COR-L47 (cell line): Measurements from ENCODE around the gene DSG2.

Experiments
- DNase-seq: peaks from one replicate; lab custom pipeline; 2025; lab: John Stamatoyannopoulos, UW

DSG2 gene

DNA sequence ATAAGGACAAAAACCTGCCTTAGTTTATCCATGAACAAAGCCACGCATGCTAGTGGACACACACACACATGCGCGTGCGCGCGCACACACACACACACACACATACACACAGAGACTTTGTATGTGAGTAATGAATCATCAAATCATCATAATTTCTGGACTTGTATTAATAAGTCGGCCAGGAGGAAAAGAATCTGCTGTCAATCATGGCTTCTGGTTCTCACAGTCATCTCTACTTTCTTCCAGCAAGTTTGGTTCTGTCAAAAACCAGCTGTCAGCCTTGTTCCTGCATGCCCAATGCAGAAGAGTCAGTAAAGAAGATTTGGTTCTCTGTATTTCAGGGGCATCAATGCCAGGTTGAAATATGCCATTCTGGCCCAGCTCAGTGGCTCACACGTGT, 92.6 kb downstream of the DSG2 start:
- DNase-seq: no peak

DNA sequence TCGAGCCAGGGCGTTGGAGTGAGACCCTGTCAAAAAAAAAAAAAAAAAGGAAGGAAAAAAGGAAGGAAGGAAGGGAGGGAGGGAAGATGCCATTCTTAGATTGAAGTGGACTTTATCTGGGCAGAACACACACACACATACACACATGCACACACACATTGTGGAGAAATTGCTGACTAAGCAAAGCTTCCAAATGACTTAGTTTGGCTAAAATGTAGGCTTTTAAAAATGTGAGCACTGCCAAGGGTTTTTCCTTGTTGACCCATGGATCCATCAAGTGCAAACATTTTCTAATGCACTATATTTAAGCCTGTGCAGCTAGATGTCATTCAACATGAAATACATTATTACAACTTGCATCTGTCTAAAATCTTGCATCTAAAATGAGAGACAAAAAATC, 93.1 kb downstream of the DSG2 start:
- DNase-seq: no peak

DNA sequence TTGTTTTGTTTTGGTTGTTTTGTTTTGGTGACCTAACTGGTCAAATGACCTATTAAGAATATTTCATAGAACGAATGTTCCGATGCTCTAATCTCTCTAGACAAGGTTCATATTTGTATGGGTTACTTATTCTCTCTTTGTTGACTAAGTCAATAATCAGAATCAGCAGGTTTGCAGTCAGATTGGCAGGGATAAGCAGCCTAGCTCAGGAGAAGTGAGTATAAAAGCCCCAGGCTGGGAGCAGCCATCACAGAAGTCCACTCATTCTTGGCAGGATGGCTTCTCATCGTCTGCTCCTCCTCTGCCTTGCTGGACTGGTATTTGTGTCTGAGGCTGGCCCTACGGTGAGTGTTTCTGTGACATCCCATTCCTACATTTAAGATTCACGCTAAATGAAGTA, 93.7 kb downstream of the DSG2 start, which contains the start of gene TTR:
TTR (plus strand) TSS at position 250 of the 400 bp plus-strand sequence; CDS start at position 276, 26 bp downstream.
- DNase-seq: no peak

DNA sequence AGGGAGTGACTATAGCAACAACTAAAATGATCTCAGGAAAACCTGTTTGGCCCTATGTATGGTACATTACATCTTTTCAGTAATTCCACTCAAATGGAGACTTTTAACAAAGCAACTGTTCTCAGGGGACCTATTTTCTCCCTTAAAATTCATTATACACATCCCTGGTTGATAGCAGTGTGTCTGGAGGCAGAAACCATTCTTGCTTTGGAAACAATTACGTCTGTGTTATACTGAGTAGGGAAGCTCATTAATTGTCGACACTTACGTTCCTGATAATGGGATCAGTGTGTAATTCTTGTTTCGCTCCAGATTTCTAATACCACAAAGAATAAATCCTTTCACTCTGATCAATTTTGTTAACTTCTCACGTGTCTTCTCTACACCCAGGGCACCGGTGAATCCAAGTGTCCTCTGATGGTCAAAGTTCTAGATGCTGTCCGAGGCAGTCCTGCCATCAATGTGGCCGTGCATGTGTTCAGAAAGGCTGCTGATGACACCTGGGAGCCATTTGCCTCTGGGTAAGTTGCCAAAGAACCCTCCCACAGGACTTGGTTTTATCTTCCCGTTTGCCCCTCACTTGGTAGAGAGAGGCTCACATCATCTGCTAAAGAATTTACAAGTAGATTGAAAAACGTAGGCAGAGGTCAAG, 94.7 kb downstream of the DSG2 start:
- no peak for DNase-seq

DNA sequence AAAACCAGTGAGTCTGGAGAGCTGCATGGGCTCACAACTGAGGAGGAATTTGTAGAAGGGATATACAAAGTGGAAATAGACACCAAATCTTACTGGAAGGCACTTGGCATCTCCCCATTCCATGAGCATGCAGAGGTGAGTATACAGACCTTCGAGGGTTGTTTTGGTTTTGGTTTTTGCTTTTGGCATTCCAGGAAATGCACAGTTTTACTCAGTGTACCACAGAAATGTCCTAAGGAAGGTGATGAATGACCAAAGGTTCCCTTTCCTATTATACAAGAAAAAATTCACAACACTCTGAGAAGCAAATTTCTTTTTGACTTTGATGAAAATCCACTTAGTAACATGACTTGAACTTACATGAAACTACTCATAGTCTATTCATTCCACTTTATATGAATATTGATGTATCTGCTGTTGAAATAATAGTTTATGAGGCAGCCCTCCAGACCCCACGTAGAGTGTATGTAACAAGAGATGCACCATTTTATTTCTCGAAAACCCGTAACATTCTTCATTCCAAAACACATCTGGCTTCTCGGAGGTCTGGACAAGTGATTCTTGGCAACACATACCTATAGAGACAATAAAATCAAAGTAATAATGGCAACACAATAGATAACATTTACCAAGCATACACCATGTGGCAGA, 97.3 kb downstream of the DSG2 start:
- DNase-seq: no peak

DNA sequence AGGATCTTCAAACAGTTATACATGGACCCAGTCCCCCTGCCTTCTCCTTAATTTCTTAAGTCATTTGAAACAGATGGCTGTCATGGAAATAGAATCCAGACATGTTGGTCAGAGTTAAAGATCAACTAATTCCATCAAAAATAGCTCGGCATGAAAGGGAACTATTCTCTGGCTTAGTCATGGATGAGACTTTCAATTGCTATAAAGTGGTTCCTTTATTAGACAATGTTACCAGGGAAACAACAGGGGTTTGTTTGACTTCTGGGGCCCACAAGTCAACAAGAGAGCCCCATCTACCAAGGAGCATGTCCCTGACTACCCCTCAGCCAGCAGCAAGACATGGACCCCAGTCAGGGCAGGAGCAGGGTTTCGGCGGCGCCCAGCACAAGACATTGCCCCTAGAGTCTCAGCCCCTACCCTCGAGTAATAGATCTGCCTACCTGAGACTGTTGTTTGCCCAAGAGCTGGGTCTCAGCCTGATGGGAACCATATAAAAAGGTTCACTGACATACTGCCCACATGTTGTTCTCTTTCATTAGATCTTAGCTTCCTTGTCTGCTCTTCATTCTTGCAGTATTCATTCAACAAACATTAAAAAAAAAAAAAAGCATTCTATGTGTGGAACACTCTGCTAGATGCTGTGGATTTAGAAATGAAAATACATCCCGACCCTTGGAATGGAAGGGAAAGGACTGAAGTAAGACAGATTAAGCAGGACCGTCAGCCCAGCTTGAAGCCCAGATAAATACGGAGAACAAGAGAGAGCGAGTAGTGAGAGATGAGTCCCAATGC, 98.3 kb downstream of the DSG2 start:
- no peak for DNase-seq

DNA sequence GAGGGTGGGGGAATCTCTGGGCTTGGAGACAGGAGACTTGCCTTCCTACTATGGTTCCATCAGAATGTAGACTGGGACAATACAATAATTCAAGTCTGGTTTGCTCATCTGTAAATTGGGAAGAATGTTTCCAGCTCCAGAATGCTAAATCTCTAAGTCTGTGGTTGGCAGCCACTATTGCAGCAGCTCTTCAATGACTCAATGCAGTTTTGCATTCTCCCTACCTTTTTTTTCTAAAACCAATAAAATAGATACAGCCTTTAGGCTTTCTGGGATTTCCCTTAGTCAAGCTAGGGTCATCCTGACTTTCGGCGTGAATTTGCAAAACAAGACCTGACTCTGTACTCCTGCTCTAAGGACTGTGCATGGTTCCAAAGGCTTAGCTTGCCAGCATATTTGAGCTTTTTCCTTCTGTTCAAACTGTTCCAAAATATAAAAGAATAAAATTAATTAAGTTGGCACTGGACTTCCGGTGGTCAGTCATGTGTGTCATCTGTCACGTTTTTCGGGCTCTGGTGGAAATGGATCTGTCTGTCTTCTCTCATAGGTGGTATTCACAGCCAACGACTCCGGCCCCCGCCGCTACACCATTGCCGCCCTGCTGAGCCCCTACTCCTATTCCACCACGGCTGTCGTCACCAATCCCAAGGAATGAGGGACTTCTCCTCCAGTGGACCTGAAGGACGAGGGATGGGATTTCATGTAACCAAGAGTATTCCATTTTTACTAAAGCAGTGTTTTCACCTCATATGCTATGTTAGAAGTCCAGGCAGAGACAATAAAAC, 100.2 kb downstream of the DSG2 start:
- DNase-seq: no peak
